ENCODE results near the gene KLHL25.

GRCh38 chr15:85778107-85778776, 16.5 kb downstream of the KLHL25 start:
- no peak for TF ChIP-seq CTCF (IDR thresholded peaks at IDR 0.05)
- TF ChIP-seq POLR2A (IDR thresholded peaks at IDR 0.05): no peak
